Neural progenitor cell (in vitro differentiated cells): ENCODE data around the gene SPATA31C1.

ENCODE experiments used
- EZH2 ChIP-seq: fragments of 200-600 bp; sonication (generic); IDR thresholded peaks from 2 replicates; pipeline ENCODE4 v1.6.1; 2017; ENCODE audit warnings: antibody characterized with exemption, mild to moderate bottlenecking, moderate library complexity
- EZH2phosphoT487 ChIP-seq: fragments of 200-600 bp; sonication (generic); IDR thresholded peaks from 2 replicates; pipeline ENCODE4 v1.6.1; 2017; ENCODE audit warnings: antibody characterized with exemption
- TF ChIP-seq, protein P1 (sequence below): fragments of 200-600 bp; sonication (generic); IDR thresholded peaks from 2 replicates; pipeline ENCODE4 v1.5.1; 2017; ENCODE audit warnings: antibody characterized with exemption, mild to moderate bottlenecking

DNA sequence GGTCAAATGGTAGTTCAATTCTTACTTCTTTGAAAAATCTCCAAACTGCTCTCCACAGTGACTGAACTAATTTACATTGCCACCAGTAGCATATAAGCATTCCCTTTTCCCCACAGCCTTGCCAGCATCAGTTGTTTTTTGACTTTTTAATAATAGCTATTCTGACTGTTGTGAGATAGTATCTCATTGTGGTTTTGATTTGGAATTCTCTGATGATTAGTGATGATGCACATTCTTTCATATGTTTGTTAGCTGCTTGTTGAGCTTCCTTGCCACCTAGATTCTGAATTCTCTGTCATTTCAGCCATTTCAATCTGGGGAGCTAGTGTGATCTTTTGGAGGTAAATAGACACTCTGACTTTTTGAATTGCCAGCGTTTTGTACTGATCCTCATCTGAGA, 32.5 kb downstream of the SPATA31C1 start:
- TF ChIP-seq, protein P1, sequence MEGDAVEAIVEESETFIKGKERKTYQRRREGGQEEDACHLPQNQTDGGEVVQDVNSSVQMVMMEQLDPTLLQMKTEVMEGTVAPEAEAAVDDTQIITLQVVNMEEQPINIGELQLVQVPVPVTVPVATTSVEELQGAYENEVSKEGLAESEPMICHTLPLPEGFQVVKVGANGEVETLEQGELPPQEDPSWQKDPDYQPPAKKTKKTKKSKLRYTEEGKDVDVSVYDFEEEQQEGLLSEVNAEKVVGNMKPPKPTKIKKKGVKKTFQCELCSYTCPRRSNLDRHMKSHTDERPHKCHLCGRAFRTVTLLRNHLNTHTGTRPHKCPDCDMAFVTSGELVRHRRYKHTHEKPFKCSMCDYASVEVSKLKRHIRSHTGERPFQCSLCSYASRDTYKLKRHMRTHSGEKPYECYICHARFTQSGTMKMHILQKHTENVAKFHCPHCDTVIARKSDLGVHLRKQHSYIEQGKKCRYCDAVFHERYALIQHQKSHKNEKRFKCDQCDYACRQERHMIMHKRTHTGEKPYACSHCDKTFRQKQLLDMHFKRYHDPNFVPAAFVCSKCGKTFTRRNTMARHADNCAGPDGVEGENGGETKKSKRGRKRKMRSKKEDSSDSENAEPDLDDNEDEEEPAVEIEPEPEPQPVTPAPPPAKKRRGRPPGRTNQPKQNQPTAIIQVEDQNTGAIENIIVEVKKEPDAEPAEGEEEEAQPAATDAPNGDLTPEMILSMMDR, result no peak
- TF ChIP-seq EZH2 (no peak), EZH2phosphoT487 (no peak)
